Subcutaneous abdominal adipose tissue (tissue), 5 donors: Measurements from ENCODE around the gene ARHGEF39.
A peak's percentile ranks its signal among the peaks of the same experiment; 100 is the strongest.

Source experiments
- H3K27ac ChIP-seq: one replicate; pipeline ENCODE4 v1.7.0; 2013; ENCODE audit warnings: low read depth, mild to moderate bottlenecking, inconsistent platforms, low read length, moderate library complexity
- H3K27me3 ChIP-seq, 5 donors: one replicate each; pipeline ENCODE4 v1.7.0; 2013; ENCODE audit warnings: low read length in 5 of 5, inconsistent platforms in 1 of 5; ENCODE audit not compliant: control insufficient read depth in 5 of 5, insufficient read depth in 4 of 5
- H3K36me3 ChIP-seq, 5 donors: one replicate each; pipeline ENCODE4 v1.7.0; 2013; ENCODE audit warnings: low read length in 5 of 5; ENCODE audit not compliant: control insufficient read depth in 5 of 5, insufficient read depth in 5 of 5
- H3K4me1 ChIP-seq, 5 donors: one replicate each; pipeline ENCODE4 v1.7.0; 2013; ENCODE audit warnings: low read length in 5 of 5, mild to moderate bottlenecking in 3 of 5, moderate library complexity in 1 of 5; ENCODE audit not compliant: control insufficient read depth in 5 of 5, insufficient read depth in 5 of 5
- H3K4me3 ChIP-seq, 5 donors: one replicate each; pipeline ENCODE4 v1.7.0; 2013; ENCODE audit warnings: low read length in 5 of 5, low read depth in 1 of 5
- H3K9ac ChIP-seq, 5 donors: one replicate each; pipeline ENCODE4 v1.7.0; 2013; ENCODE audit warnings: low read length in 5 of 5, mild to moderate bottlenecking in 4 of 5, moderate library complexity in 3 of 5
- H3K9me3 ChIP-seq, 5 donors: one replicate each; pipeline ENCODE4 v1.7.0; 2013; ENCODE audit warnings: low read length in 5 of 5; ENCODE audit not compliant: control insufficient read depth in 5 of 5
- donor health status: healthy.
- donor health status: healthy.
- donor health status: healthy.
- donor health status: healthy.
- donor health status: healthy.

Gene ARHGEF39

GRCh38 chr9:35629597-35629996, 35.4 kb downstream of the ARHGEF39 start:
- Histone ChIP-seq H3K9ac (no peak overlapping the region), H3K27me3 (no peaks in the 10 kb centered on the region), H3K27ac (no peak overlapping the region), H3K36me3 (no peaks in the 10 kb centered on the region), H3K4me1 (no peaks in the 10 kb centered on the region), H3K9me3 (no peaks in the 10 kb centered on the region), H3K4me3 (no peak overlapping the region)

GRCh38 chr9:35628389-35628991, 36.5 kb downstream of the ARHGEF39 start:
- no peaks in the 10 kb centered on the region for H3K36me3 ChIP-seq
- H3K27ac ChIP-seq, result no peak overlapping the region
- H3K9me3 ChIP-seq, result no peaks in the 10 kb centered on the region
- H3K4me1 ChIP-seq, result no peaks in the 10 kb centered on the region
- no peaks in the 10 kb centered on the region for H3K27me3 ChIP-seq
- peak overlapping the region in 1 of 5 donors; percentile 3 for H3K9ac ChIP-seq
- no peak overlapping the region for H3K4me3 ChIP-seq

GRCh38 chr9:35627575-35627974, 37.4 kb downstream of the ARHGEF39 start:
- no peaks in the 10 kb centered on the region for H3K36me3 ChIP-seq
- H3K4me1 ChIP-seq, result no peaks in the 10 kb centered on the region
- H3K27ac ChIP-seq, result no peak overlapping the region
- H3K27me3 ChIP-seq, result no peaks in the 10 kb centered on the region
- no peak overlapping the region for H3K9ac ChIP-seq
- H3K9me3 ChIP-seq, result no peaks in the 10 kb centered on the region
- no peak overlapping the region for H3K4me3 ChIP-seq

GRCh38 chr9:35619800-35620158, 45.2 kb downstream of the ARHGEF39 start:
- Histone ChIP-seq H3K27me3 (peaks cover 0 to 2% (median 0%) of the 10 kb centered on the region in 5 donors), H3K9ac (no peak overlapping the region), H3K4me1 (peaks cover 0 to 32% (median 18%) of the 10 kb centered on the region in 5 donors), H3K27ac (no peak overlapping the region), H3K36me3 (no peaks in the 10 kb centered on the region), H3K4me3 (no peak overlapping the region), H3K9me3 (no peaks in the 10 kb centered on the region)

GRCh38 chr9:35618854-35619799, 45.9 kb downstream of the ARHGEF39 start:
- Histone ChIP-seq H3K27ac (no peak overlapping the region), H3K4me1 (peaks cover 0 to 32% (median 18%) of the 10 kb centered on the region in 5 donors), H3K4me3 (no peak overlapping the region), H3K9me3 (no peaks in the 10 kb centered on the region), H3K36me3 (no peaks in the 10 kb centered on the region), H3K27me3 (peaks cover 0 to 2% (median 0%) of the 10 kb centered on the region in 5 donors), H3K9ac (no peak overlapping the region)

GRCh38 chr9:35618325-35618727, 46.7 kb downstream of the ARHGEF39 start, which contains the start of gene CD72:
TSS of gene CD72 (minus strand) at chr9:35618413. CDS start at chr9:35618303, 110 bp downstream.
- H3K27ac ChIP-seq, result no peak within 1 kb of the TSS
- H3K27me3 ChIP-seq, result peaks cover 0 to 2% (median 0%) of the 10 kb centered on the region in 5 donors
- H3K9me3 ChIP-seq, result no peaks in the 10 kb centered on the region
- H3K36me3 ChIP-seq, result no peaks in the 10 kb centered on the region
- H3K9ac ChIP-seq, result peak within 1 kb of the TSS in 4 of 5 donors; percentile 40 to 73 (median 64)
- peaks cover 0 to 32% (median 18%) of the 10 kb centered on the region in 5 donors for H3K4me1 ChIP-seq
- peak within 1 kb of the TSS; percentile 62 to 72 (median 65) for H3K4me3 ChIP-seq

GRCh38 chr9:35617548-35617947, 47.4 kb downstream of the ARHGEF39 start:
- H3K9me3 ChIP-seq, result no peaks in the 10 kb centered on the region
- no peak overlapping the region for H3K27ac ChIP-seq
- peaks cover 0 to 32% (median 18%) of the 10 kb centered on the region in 5 donors for H3K4me1 ChIP-seq
- H3K4me3 ChIP-seq, result peak overlapping the region; percentile 62 to 72 (median 65)
- no peaks in the 10 kb centered on the region for H3K36me3 ChIP-seq
- peak overlapping the region in 3 of 5 donors; percentile 59 to 73 (median 70) for H3K9ac ChIP-seq
- peaks cover 0 to 2% (median 0%) of the 10 kb centered on the region in 5 donors for H3K27me3 ChIP-seq

- H3K4me3 ChIP-seq, result peak overlapping the region; percentile 62 to 72 (median 65)
- H3K27ac ChIP-seq, result no peak overlapping the region
Observed at GRCh38 chr9:35616681-35617459, 48.1 kb downstream of the ARHGEF39 start.

GRCh38 chr9:35615981-35616680, 48.9 kb downstream of the ARHGEF39 start:
- Histone ChIP-seq H3K27me3 (peaks cover 0 to 2% (median 0%) of the 10 kb centered on the region in 5 donors), H3K36me3 (no peaks in the 10 kb centered on the region), H3K4me1 (peaks cover 0 to 33% (median 18%) of the 10 kb centered on the region in 5 donors), H3K9me3 (no peaks in the 10 kb centered on the region), H3K4me3 (peak overlapping the region in 3 of 5 donors; percentile 62 to 72 (median 63)), H3K27ac (no peak overlapping the region), H3K9ac (peak overlapping the region in 2 of 5 donors; percentile 59 to 70)

More at GRCh38 chr9:35616681-35617459, 48.1 kb downstream of the ARHGEF39 start:
- H3K9me3 ChIP-seq, result no peaks in the 10 kb centered on the region
- peak overlapping the region in 4 of 5 donors; percentile 40 to 73 (median 64) for H3K9ac ChIP-seq
- no peaks in the 10 kb centered on the region for H3K36me3 ChIP-seq
- H3K4me1 ChIP-seq, result peaks cover 0 to 32% (median 18%) of the 10 kb centered on the region in 5 donors
- H3K27me3 ChIP-seq, result peaks cover 0 to 2% (median 0%) of the 10 kb centered on the region in 5 donors
